ENCODE measurements around the gene VN1R2.
"Not testable (repeated sequence)": the region's sequence is repeated elsewhere in the genome, so short reads cannot be mapped to it uniquely, and the experiment has no call there.

The VN1R2 gene

DNA sequence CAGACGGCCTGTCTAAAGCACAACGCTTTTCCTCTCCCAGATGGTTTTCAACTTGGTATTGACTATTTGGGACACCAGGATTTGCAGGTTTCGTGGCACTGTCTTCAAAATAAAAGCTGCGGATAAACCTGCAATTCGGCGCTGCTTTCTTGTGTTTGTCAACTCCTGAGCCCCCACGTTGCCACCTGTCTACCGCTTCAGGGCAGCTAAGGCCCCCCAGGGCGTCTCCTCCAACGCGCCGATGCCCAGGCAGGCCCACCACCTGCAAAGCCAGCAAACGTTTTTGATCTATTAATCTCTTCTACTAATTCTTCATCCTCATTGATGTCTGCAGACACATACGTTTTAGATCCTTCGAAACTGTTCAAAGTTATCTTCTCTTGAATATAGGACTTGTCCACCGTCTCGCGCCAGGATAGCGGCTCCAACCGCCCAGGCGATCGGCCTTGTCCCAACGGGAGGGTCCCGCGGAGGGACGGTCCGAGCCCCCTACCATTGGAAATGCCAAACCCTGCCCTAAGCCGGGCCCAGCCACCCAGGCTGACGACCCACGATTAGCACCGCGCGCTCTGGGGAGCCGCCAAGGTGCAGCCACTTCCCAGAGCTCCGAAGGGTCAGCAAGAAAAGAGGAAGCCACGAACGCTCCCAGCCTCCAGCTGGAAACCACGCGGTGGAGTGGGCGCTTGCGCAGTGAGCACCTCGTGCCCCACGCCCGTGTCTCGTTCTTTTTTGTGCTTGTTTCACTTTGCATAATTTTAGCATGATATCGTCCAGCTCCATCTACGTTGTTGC is 32.9 kb downstream of the VN1R2 start:
- TF ChIP-seq, protein P1, sequence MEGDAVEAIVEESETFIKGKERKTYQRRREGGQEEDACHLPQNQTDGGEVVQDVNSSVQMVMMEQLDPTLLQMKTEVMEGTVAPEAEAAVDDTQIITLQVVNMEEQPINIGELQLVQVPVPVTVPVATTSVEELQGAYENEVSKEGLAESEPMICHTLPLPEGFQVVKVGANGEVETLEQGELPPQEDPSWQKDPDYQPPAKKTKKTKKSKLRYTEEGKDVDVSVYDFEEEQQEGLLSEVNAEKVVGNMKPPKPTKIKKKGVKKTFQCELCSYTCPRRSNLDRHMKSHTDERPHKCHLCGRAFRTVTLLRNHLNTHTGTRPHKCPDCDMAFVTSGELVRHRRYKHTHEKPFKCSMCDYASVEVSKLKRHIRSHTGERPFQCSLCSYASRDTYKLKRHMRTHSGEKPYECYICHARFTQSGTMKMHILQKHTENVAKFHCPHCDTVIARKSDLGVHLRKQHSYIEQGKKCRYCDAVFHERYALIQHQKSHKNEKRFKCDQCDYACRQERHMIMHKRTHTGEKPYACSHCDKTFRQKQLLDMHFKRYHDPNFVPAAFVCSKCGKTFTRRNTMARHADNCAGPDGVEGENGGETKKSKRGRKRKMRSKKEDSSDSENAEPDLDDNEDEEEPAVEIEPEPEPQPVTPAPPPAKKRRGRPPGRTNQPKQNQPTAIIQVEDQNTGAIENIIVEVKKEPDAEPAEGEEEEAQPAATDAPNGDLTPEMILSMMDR (IDR thresholded peaks at IDR 0.05; ENCODE audit: insufficient read depth, low read length, poor library complexity, severe bottlenecking) = no peak
- Histone ChIP-seq H3K4me3 (replicated peaks; ENCODE audit: low read depth, low read length) (no peak overlapping the region), H3K27me3 (replicated peaks; ENCODE audit: control insufficient read depth, insufficient read depth, low read length) (no peaks in the 10 kb centered on the region), H3K36me3 (ENCODE audit: control insufficient read depth, insufficient read depth, low read length) (no peaks in the 10 kb centered on the region)
- DNase-seq (ENCODE audit: extremely low read depth, insufficient read length) = no peak

DNA sequence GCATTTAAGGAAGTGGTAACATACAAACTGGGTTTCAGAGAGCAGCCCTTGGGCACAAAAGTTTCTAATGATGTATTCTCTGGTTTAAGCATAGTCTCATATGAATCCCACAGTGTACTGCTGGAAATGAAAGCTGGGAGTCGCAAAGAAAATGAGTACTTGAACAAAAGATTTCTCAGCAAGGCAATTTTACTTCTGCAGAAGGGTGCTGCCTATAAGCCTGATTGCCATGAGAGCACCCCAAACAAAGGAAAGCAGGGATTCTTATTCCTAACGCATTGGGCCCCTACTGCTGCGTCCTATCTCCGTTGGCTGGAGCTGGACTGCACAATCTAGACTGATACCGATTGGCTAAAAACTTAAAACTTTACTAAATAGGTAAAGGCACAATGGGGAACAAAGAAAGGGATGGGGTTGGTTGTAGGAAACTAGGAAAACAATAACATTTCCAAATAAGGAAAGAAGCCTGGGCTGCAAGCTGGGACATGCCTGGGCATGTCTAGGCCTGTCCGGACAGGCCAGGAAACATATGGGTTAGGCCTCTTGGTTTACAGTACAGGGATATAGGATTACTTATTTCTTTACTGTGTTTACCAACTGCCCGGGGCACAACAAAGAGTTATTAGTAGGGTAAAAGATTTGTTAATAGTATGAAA is 36.8 kb downstream of the VN1R2 start:
- TF ChIP-seq, protein P1 (IDR thresholded peaks at IDR 0.05; ENCODE audit: insufficient read depth, low read length, poor library complexity, severe bottlenecking) = no peak
- no peaks in the 10 kb centered on the region for H3K36me3 ChIP-seq (ENCODE audit: control insufficient read depth, insufficient read depth, low read length)
- DNase-seq (ENCODE audit: extremely low read depth, insufficient read length) = no peak
- H3K4me3 ChIP-seq (replicated peaks; ENCODE audit: low read depth, low read length) = no peak overlapping the region
- H3K27me3 ChIP-seq (replicated peaks; ENCODE audit: control insufficient read depth, insufficient read depth, low read length) = no peaks in the 10 kb centered on the region

DNA sequence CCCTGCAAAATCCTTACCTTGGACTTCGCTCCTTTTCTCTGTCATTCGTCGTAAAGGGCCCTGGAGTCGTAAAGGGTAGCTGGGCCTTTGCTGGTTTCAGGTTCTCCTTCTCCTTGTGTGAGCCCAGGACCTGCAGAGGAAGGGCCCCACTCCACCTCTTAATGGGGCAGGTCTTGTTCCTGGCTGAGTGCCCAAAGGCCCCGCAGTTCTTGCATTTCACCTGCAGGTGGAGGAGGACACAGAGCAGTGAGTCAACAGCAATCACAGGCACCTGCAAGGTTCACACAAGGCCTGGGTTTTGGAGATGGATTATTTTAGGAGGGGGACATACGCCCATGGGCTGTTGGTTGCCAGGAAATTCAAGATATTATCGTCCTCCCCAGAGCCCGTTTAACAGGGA is 43.2 kb downstream of the VN1R2 start:
- not testable (repeated sequence) for H3K27me3 ChIP-seq (replicated peaks; ENCODE audit: control insufficient read depth, insufficient read depth, low read length); H3K36me3 ChIP-seq (ENCODE audit: control insufficient read depth, insufficient read depth, low read length); DNase-seq (ENCODE audit: extremely low read depth, insufficient read length); H3K4me3 ChIP-seq (replicated peaks; ENCODE audit: low read depth, low read length)

DNA sequence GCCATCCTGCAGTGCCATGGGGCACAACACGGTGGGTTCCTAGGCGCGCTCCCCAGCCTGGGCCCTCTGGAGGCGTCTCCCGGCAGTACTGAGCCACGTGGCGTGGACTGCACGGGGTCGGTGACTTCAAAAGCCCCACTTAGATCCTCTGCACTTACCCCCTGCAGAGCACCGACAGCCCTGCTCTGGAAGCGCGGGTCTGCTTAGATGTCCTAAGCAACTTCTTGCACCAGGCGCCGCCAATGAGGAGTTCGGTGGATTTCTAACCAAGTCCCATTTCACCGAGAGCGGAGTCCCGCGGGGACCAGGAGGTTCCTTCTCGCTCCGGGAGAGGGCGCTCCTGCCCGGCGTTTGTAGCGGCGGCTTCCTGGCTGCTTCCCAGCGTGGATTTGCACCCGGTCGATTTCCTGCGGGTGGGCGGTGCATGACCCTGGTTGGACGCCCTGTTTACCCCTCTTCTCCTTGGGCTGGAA is 50.3 kb downstream of the VN1R2 start:
- no peak for DNase-seq (ENCODE audit: extremely low read depth, insufficient read length)
- no peak overlapping the region for H3K4me3 ChIP-seq (replicated peaks; ENCODE audit: low read depth, low read length)
- H3K36me3 ChIP-seq (ENCODE audit: control insufficient read depth, insufficient read depth, low read length) = no peaks in the 10 kb centered on the region
- H3K27me3 ChIP-seq (replicated peaks; ENCODE audit: control insufficient read depth, insufficient read depth, low read length) = no peaks in the 10 kb centered on the region
- TF ChIP-seq, protein P1 (IDR thresholded peaks at IDR 0.05; ENCODE audit: insufficient read depth, low read length, poor library complexity, severe bottlenecking) = no peak

All from GM06990 (cell line).